AG09309 (cell line): ENCODE measurements around the gene IQGAP2.

Experiments
- DNase-seq: peaks from one replicate; pipeline ENCODE4 v3.0.0-alpha.2; 2010; ENCODE audit warnings: low read depth
- H3K4me3 ChIP-seq: 2 replicates; pipeline ENCODE4 v1.5.1; 2011; ENCODE audit warnings: mild to moderate bottlenecking, low read depth, low read length, moderate library complexity; ENCODE audit not compliant: control insufficient read depth
- TF ChIP-seq, protein P1 (sequence below): IDR thresholded peaks from 2 replicates; pipeline ENCODE4 v1.5.1; 2011; ENCODE audit warnings: mild to moderate bottlenecking, low read depth, low read length, inconsistent platforms; ENCODE audit not compliant: insufficient read depth, control insufficient read depth; ENCODE audit errors: missing control alignments

IQGAP2 gene

DNA sequence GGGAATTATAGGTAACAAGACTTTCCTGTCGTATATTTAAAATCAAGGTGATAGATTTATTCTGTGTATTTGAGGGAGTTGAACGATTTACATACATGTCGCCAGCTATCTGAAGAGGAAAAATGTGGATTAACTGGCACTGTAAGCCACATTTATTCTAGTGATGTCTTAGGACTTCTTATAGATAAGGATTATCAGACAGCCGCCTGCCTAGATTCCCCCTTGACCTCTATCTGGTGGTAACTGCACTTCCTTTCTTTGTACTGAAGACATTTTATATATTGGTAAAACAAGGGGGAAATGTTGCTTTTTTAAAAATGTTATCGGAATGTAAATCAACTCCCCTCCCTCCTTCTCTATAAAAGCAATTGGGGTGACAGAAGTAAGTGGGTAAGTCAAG is 259.4 kb downstream of the IQGAP2 start:
- TF ChIP-seq, protein P1, sequence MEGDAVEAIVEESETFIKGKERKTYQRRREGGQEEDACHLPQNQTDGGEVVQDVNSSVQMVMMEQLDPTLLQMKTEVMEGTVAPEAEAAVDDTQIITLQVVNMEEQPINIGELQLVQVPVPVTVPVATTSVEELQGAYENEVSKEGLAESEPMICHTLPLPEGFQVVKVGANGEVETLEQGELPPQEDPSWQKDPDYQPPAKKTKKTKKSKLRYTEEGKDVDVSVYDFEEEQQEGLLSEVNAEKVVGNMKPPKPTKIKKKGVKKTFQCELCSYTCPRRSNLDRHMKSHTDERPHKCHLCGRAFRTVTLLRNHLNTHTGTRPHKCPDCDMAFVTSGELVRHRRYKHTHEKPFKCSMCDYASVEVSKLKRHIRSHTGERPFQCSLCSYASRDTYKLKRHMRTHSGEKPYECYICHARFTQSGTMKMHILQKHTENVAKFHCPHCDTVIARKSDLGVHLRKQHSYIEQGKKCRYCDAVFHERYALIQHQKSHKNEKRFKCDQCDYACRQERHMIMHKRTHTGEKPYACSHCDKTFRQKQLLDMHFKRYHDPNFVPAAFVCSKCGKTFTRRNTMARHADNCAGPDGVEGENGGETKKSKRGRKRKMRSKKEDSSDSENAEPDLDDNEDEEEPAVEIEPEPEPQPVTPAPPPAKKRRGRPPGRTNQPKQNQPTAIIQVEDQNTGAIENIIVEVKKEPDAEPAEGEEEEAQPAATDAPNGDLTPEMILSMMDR: no peak
- DNase-seq: no peak
- no peak overlapping the region for H3K4me3 ChIP-seq

DNA sequence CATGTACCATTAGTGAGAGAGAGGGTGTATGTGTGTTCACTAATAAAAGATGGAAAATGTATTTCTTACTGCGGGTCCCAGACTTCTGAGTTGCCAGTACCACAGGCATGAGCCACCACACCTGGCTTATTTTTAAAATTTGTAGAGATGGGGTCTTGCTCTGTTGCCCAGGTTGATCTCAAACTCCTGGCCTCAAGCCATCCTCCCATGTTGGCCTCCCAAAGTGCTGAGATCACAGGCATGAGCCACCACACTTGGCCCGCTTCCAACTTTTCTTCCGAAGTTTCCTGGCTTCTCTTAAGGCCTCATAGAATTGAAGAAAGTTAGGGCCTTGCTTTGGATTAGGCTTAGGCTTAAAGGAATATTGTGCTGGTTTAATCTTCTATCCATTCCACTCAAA is 260.5 kb downstream of the IQGAP2 start:
- TF ChIP-seq, protein P1: no peak
- DNase-seq: no peak
- H3K4me3 ChIP-seq: no peak overlapping the region

DNA sequence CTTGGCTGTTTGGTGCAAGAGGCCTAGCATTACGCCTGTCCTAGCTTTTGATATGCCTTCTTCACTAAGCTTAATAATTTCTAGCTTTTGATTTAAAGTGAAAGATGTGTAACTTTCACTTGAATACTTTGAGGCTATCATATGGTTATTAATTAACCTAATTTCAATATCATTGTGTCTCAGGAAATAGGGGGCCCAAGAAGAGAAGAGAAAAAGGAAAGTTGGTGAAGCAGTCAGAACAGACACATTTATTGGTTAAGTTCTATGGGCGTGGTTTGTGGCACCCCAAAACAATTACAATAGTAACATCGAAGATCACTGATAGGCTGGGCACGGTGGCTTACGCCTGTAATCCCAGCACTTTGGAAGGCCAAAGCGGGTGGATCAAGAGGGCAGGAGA is 261.0 kb downstream of the IQGAP2 start:
- no peak for DNase-seq
- no peak overlapping the region for H3K4me3 ChIP-seq
- TF ChIP-seq, protein P1: no peak

DNA sequence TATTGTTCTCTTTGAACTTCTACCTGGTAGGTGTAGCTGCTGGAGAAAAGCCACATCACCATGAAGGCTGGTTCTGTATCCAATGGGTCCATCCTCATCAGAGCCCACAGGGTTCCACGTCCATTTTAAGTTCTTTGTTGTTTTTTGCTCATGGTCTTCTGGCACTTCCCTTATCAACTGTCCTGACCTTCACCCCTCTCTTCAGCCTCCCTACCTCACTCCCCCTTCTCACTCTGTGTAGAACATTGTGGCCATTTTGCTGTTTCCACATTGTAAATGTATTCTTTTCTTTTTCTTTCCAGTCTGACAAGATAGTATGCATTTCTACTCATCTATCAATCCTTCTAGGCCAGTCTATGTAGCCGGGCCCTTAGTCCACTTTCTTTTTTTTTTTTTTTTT is 264.4 kb downstream of the IQGAP2 start:
- H3K4me3 ChIP-seq: no peak overlapping the region
- TF ChIP-seq, protein P1: no peak
- no peak for DNase-seq

DNA sequence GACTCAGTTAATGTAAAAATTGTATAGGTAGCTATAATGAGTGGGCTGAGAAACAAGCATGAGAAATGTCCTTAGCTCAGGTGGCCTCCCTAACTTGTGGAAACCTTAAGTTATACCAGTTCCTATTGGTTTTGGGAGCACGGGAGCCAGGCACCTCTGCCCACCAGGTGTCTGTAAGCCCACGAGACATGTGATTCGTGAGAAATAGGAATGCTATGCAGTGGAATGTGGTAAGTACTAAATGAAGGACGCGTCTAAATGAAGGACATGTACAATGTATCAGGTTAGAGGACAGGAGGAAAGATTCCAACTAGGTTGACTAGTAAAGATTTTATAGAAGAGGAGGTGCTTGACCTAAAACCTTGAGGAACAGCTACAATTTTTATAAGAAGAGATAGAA is 266.2 kb downstream of the IQGAP2 start:
- no peak overlapping the region for H3K4me3 ChIP-seq
- TF ChIP-seq, protein P1: no peak
- no peak for DNase-seq

DNA sequence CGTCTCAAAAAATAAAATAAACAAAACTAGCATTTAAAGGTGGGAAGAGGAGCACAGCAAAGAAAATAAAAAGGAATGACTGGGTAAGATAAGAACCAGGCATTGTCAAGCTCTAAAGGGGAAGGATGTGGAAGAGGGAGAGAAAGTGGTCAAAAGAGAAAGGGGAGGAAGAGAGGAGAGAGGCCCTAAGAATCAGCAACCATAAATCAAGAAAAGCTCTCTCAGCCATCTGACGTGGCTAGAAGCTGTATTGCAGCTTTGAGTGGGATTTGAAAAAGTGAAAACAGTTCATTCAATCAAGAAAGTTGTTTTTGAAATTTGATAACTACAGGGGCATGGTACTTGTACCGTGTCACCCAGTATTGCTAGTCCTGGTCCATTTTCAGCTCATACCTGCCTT is 267.4 kb downstream of the IQGAP2 start:
- no peak overlapping the region for H3K4me3 ChIP-seq
- DNase-seq: no peak
- TF ChIP-seq, protein P1: no peak

DNA sequence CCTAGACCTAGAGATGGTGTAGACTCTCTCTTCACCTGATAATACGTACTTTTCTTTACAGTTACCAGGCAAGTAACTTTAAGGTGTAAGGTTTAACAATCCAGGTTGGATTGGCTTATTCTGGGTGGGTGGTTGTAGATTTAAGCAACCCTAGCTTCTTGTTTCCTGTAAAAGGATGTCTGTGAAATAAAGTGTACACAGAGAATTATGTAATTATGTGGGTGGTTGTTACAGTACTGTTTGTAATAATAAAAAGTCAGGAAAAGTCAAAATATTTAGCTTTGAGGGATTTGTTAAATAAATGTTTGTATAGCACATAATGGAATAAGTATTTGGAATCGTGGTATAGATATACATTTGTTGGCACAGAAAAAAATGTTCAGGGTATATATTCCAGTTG is 269.2 kb downstream of the IQGAP2 start:
- TF ChIP-seq, protein P1: no peak
- DNase-seq: no peak
- H3K4me3 ChIP-seq: no peak overlapping the region
